PC-9 (cell line): Measurements from ENCODE around the gene OR4D9. TPM values are rescaled to one million over a fixed set of nuclear protein-coding genes. Genes with fewer than 3 reads are reported as not detected.

Experiments
- BruUV-seq: library from RNA; stranded (reverse); fragments of 400-500 nt; replicated peaks from 2 replicates; lab custom pipeline; 2021; lab: Mats Ljungman, UMichigan
- CTCF ChIA-PET: fragments of 300-600 bp; sonication (Branson Sonifier 250); formaldehyde crosslinking; loops from one replicate; lab custom pipeline; 2022; ENCODE audit warnings: antibody characterized with exemption; lab: Charles Lee
- POLR2A ChIA-PET: fragments of 300-600 bp; sonication (Branson Sonifier 250); formaldehyde crosslinking; loops from one replicate; lab custom pipeline; 2022; ENCODE audit warnings: antibody characterized with exemption; ENCODE audit not compliant: unreplicated experiment; lab: Charles Lee
- DNase-seq, 2 experiments: peaks; one replicate each; pipeline versions ENCODE4 v3.0.0 to v3.0.0-alpha.2; 2015 to 2022; ENCODE audit warnings: mixed read lengths in 1 of 2
- H2AFZ ChIP-seq: fragments of 200-600 bp; sonication (generic); 2 replicates; pipeline ENCODE4 v1.8.1; 2017; ENCODE audit warnings: antibody characterized with exemption
- H3F3A ChIP-seq: fragments of 200-600 bp; sonication (generic); 2 replicates; pipeline ENCODE4 v1.8.1; 2017; ENCODE audit warnings: antibody characterized with exemption, mild to moderate bottlenecking, low read depth; ENCODE audit not compliant: insufficient read depth
- H3K27ac ChIP-seq: fragments of 200-600 bp; sonication (generic); 2 replicates; pipeline ENCODE4 v1.6.1; 2016; ENCODE audit warnings: mixed run types
- H3K27me3 ChIP-seq: fragments of 200-600 bp; sonication (generic); 2 replicates; pipeline ENCODE4 v1.6.1; 2016; ENCODE audit warnings: low read depth, mixed run types; ENCODE audit not compliant: insufficient read depth
- H3K36me3 ChIP-seq: fragments of 200-600 bp; sonication (generic); 2 replicates; pipeline ENCODE4 v1.6.1; 2016; ENCODE audit warnings: low read depth, mixed run types
- H3K4me1 ChIP-seq: fragments of 200-600 bp; sonication (generic); replicated peaks from 2 replicates; pipeline ENCODE4 v1.6.1; 2016; ENCODE audit warnings: mixed run types; ENCODE audit not compliant: insufficient read depth
- H3K4me2 ChIP-seq: fragments of 200-600 bp; sonication (generic); 2 replicates; pipeline ENCODE4 v1.6.1; 2017; ENCODE audit warnings: mixed run types
- H3K4me3 ChIP-seq: fragments of 200-600 bp; sonication (generic); 2 replicates; pipeline ENCODE4 v1.6.1; 2016; ENCODE audit warnings: mixed run types
- H3K79me2 ChIP-seq: fragments of 200-600 bp; sonication (generic); 2 replicates; pipeline ENCODE4 v1.6.1; 2017; ENCODE audit warnings: low read depth, mixed run types
- H3K9me2 ChIP-seq: fragments of 200-600 bp; sonication (generic); 2 replicates; pipeline ENCODE4 v1.8.1; 2017; ENCODE audit warnings: mild to moderate bottlenecking; ENCODE audit not compliant: insufficient read depth
- H3K9me3 ChIP-seq: fragments of 200-600 bp; sonication (generic); 2 replicates; pipeline ENCODE4 v1.8.1; 2016; ENCODE audit warnings: low read depth; ENCODE audit not compliant: insufficient read depth
- H4K20me1 ChIP-seq: fragments of 200-600 bp; sonication (generic); 2 replicates; pipeline ENCODE4 v1.8.1; 2017; ENCODE audit not compliant: insufficient read depth
- EZH2 ChIP-seq: fragments of 200-600 bp; sonication (generic); IDR thresholded peaks from 2 replicates; pipeline ENCODE4 v1.8.0; 2017; ENCODE audit warnings: antibody characterized with exemption, low read depth
- intact Hi-C: fragments of 100-400 bp; cut with micrococcal nuclease; formaldehyde crosslinking; loops from one replicate; pipeline ENCODE4 v1.10.0; 2022; ENCODE audit not compliant: unreplicated experiment
- total RNA-seq: library from RNA; stranded (reverse); gene quantifications from 2 replicates; pipeline ENCODE4 v1.2.3, GENCODE V29; 2021
- TF ChIP-seq, protein P1 (sequence below): fragments of 200-600 bp; sonication (generic); conservative IDR thresholded peaks from 2 replicates; pipeline ENCODE4 v1.6.1; 2017; ENCODE audit warnings: mixed run types, antibody characterized with exemption, mild to moderate bottlenecking, moderate library complexity

Gene OR4D9
- total RNA-seq, 1 experiment from 2014 or later = not detected

- H2AFZ ChIP-seq = no peak overlapping the region
- peaks cover 36% of the 10 kb centered on the region for H3K27me3 ChIP-seq
- no peak overlapping the region for H3K27ac ChIP-seq
- H3K9me2 ChIP-seq = no peaks in the 10 kb centered on the region
- no peaks in the 10 kb centered on the region for H4K20me1 ChIP-seq
- TF ChIP-seq, protein P1, sequence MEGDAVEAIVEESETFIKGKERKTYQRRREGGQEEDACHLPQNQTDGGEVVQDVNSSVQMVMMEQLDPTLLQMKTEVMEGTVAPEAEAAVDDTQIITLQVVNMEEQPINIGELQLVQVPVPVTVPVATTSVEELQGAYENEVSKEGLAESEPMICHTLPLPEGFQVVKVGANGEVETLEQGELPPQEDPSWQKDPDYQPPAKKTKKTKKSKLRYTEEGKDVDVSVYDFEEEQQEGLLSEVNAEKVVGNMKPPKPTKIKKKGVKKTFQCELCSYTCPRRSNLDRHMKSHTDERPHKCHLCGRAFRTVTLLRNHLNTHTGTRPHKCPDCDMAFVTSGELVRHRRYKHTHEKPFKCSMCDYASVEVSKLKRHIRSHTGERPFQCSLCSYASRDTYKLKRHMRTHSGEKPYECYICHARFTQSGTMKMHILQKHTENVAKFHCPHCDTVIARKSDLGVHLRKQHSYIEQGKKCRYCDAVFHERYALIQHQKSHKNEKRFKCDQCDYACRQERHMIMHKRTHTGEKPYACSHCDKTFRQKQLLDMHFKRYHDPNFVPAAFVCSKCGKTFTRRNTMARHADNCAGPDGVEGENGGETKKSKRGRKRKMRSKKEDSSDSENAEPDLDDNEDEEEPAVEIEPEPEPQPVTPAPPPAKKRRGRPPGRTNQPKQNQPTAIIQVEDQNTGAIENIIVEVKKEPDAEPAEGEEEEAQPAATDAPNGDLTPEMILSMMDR = no peak
- TF ChIP-seq EZH2 = no peak
- no peaks in the 10 kb centered on the region for H3K9me3 ChIP-seq
- no peak overlapping the region for H3K4me2 ChIP-seq
- no peaks in the 10 kb centered on the region for H3K79me2 ChIP-seq
- H3K36me3 ChIP-seq = no peaks in the 10 kb centered on the region
- no peaks in the 10 kb centered on the region for H3K4me1 ChIP-seq
- BruUV-seq = no TSS peak
- H3F3A ChIP-seq = no peaks in the 10 kb centered on the region
- ChIA-PET POLR2A (no interaction called here), CTCF (no interaction called here)
- H3K4me3 ChIP-seq = no peak overlapping the region
- intact Hi-C loops = no loop called here
- no peak for DNase-seq
These were observed 36.2 kb upstream of the OR4D9 start for GRCh38 chr11:59475176-59475575.

GRCh38 chr11:59479906-59480305 is 31.4 kb upstream of the OR4D9 start:
- no peaks in the 10 kb centered on the region for H4K20me1 ChIP-seq
- CTCF ChIA-PET = no interaction called here

GRCh38 chr11:59480359-59480758 is 31.0 kb upstream of the OR4D9 start:
- no peak for DNase-seq
- Histone ChIP-seq H3K4me2 (no peak overlapping the region), H3K36me3 (no peaks in the 10 kb centered on the region), H2AFZ (no peak overlapping the region), H3K9me3 (no peaks in the 10 kb centered on the region), H3F3A (no peaks in the 10 kb centered on the region), H3K27ac (no peak overlapping the region), H3K27me3 (peaks cover 27% of the 10 kb centered on the region), H3K4me1 (no peaks in the 10 kb centered on the region), H3K9me2 (no peaks in the 10 kb centered on the region), H3K4me3 (no peak overlapping the region), H3K79me2 (no peaks in the 10 kb centered on the region), H4K20me1 (no peaks in the 10 kb centered on the region)
- POLR2A ChIA-PET = no interaction called here
- BruUV-seq = no TSS peak
- TF ChIP-seq, protein P1 = no peak
- TF ChIP-seq EZH2 = no peak
- intact Hi-C loops = no loop called here
- CTCF ChIA-PET = no interaction called here

More at GRCh38 chr11:59479906-59480305, 31.4 kb upstream of the OR4D9 start:
- Histone ChIP-seq H3K27ac (no peak overlapping the region), H3K4me1 (no peaks in the 10 kb centered on the region), H3K79me2 (no peaks in the 10 kb centered on the region), H3K9me2 (no peaks in the 10 kb centered on the region), H3K4me2 (no peak overlapping the region), H2AFZ (no peak overlapping the region), H3K4me3 (no peak overlapping the region), H3K27me3 (peaks cover 31% of the 10 kb centered on the region), H3K9me3 (no peaks in the 10 kb centered on the region), H3K36me3 (no peaks in the 10 kb centered on the region), H3F3A (no peaks in the 10 kb centered on the region)
- POLR2A ChIA-PET = no interaction called here
- BruUV-seq = no TSS peak
- intact Hi-C loops = no loop called here
- TF ChIP-seq, protein P1 = no peak
- no peak for TF ChIP-seq EZH2
- DNase-seq = no peak
